Stromal cell of bone marrow (primary cell): Measurements from ENCODE around the gene GARIN1A.

ENCODE experiments used
- DNase-seq: peaks from one replicate; pipeline ENCODE4 v3.0.0-alpha.2; 2012; ENCODE audit warnings: low read depth

Gene GARIN1A

GRCh38 chr7:128718967-128719642 lies 47.0 kb downstream of the GARIN1A start:
- no peak for DNase-seq

GRCh38 chr7:128721376-128721775 lies 49.3 kb downstream of the GARIN1A start:
- DNase-seq, result no peak
